ENCODE measurements around the gene VPS13D. TPM values are rescaled to one million over a fixed set of nuclear protein-coding genes. Genes with fewer than 3 reads are reported as not detected.

VPS13D gene
- total RNA-seq, 2 donors from 2014 or later = 70.1 to 129 TPM

GRCh38 chr1:12287869-12288268, 58.0 kb downstream of the VPS13D start:
- Histone ChIP-seq H3K27me3 (replicated peaks; ENCODE audit: insufficient read depth) (no peaks in the 10 kb centered on the region), H3K4me3 (no peak overlapping the region), H3K4me1 (ENCODE audit: control insufficient read depth in 1 of 2, low read depth in 2 of 2) (no peaks in the 10 kb centered on the region), H3K9me3 (no peaks in the 10 kb centered on the region), H3K27ac (no peak overlapping the region), H3K36me3 (peaks cover 28% of the 10 kb centered on the region)
- no peak for TF ChIP-seq CTCF (IDR thresholded peaks at IDR 0.05)
- ATAC-seq (ENCODE audit: insufficient number of reproducible peaks, low FRiP score, low read depth) (no peak), DNase-seq (ENCODE audit: low spot score) (no peak)

- H3K27ac ChIP-seq = no peak overlapping the region
- no peak for ATAC-seq (ENCODE audit: insufficient number of reproducible peaks, low FRiP score, low read depth)
- TF ChIP-seq CTCF (IDR thresholded peaks at IDR 0.05) = no peak
- peaks cover 0 to 9% of the 10 kb centered on the region in 2 donors for H3K4me1 ChIP-seq (ENCODE audit: control insufficient read depth in 1 of 2, low read depth in 2 of 2)
- H3K36me3 ChIP-seq = peaks cover 29% of the 10 kb centered on the region
- no peak for DNase-seq (ENCODE audit: low spot score)
- no peaks in the 10 kb centered on the region for H3K27me3 ChIP-seq (replicated peaks; ENCODE audit: insufficient read depth)
- no peaks in the 10 kb centered on the region for H3K9me3 ChIP-seq
- H3K4me3 ChIP-seq = no peak overlapping the region
Measured at GRCh38 chr1:12290828-12291227, 61.0 kb downstream of the VPS13D start.

- DNase-seq (ENCODE audit: low spot score) (no peak), ATAC-seq (ENCODE audit: insufficient number of reproducible peaks, low FRiP score, low read depth) (no peak)
- Histone ChIP-seq H3K4me1 (ENCODE audit: control insufficient read depth in 1 of 2, low read depth in 2 of 2) (peaks cover 0 to 9% of the 10 kb centered on the region in 2 donors), H3K36me3 (peaks cover 31% of the 10 kb centered on the region), H3K4me3 (no peak overlapping the region), H3K27me3 (replicated peaks; ENCODE audit: insufficient read depth) (no peaks in the 10 kb centered on the region), H3K9me3 (no peaks in the 10 kb centered on the region), H3K27ac (peak overlapping the region in 1 of 2 donors; percentile 26)
- TF ChIP-seq CTCF (IDR thresholded peaks at IDR 0.05) = no peak
Measured at GRCh38 chr1:12293416-12293815, 63.6 kb downstream of the VPS13D start.

GRCh38 chr1:12294076-12294475, 64.2 kb downstream of the VPS13D start:
- no peak for ATAC-seq (ENCODE audit: insufficient number of reproducible peaks, low FRiP score, low read depth)
- Histone ChIP-seq H3K36me3 (peaks cover 27% of the 10 kb centered on the region), H3K4me3 (no peak overlapping the region), H3K9me3 (no peaks in the 10 kb centered on the region), H3K27ac (peak overlapping the region in 1 of 2 donors; percentile 26), H3K4me1 (ENCODE audit: control insufficient read depth in 1 of 2, low read depth in 2 of 2) (peaks cover 0 to 9% of the 10 kb centered on the region in 2 donors), H3K27me3 (replicated peaks; ENCODE audit: insufficient read depth) (no peaks in the 10 kb centered on the region)
- DNase-seq (ENCODE audit: low spot score) = no peak
- TF ChIP-seq CTCF (IDR thresholded peaks at IDR 0.05) = no peak

GRCh38 chr1:12296016-12296415, 66.2 kb downstream of the VPS13D start:
- no peak overlapping the region for H3K27ac ChIP-seq
- DNase-seq (ENCODE audit: low spot score) (no peak), ATAC-seq (ENCODE audit: insufficient number of reproducible peaks, low FRiP score, low read depth) (no peak)
- peaks cover 0 to 15% of the 10 kb centered on the region in 2 donors for H3K4me1 ChIP-seq (ENCODE audit: control insufficient read depth in 1 of 2, low read depth in 2 of 2)
- H3K9me3 ChIP-seq = no peaks in the 10 kb centered on the region
- H3K36me3 ChIP-seq = peaks cover 24% of the 10 kb centered on the region
- TF ChIP-seq CTCF (IDR thresholded peaks at IDR 0.05) = no peak
- no peaks in the 10 kb centered on the region for H3K27me3 ChIP-seq (replicated peaks; ENCODE audit: insufficient read depth)
- H3K4me3 ChIP-seq = no peak overlapping the region

Measured in thoracic aorta (tissue), 2 donors.